Mammary epithelial cell (primary cell): ENCODE data around the gene KRT7.

Source experiments
- CTCF ChIP-seq, 2 donors: IDR thresholded peaks in 1 of 2; conservative IDR thresholded peaks in 1 of 2; 2 replicates each; pipeline ENCODE4 v1.5.1; 2011 to 2012; ENCODE audit warnings: inconsistent platforms in 2 of 2, low read length in 2 of 2, mild to moderate bottlenecking in 2 of 2, control low read depth in 1 of 2, low read depth in 1 of 2; ENCODE audit not compliant: insufficient read depth in 1 of 2; ENCODE audit errors: extremely low read depth in 1 of 2
- EZH2 ChIP-seq: IDR thresholded peaks from 2 replicates; pipeline ENCODE4 v1.6.1; 2012; ENCODE audit warnings: low read length, inconsistent platforms, borderline replicate concordance

- no peak for TF ChIP-seq CTCF (conservative IDR thresholded peaks at IDR 0.05 in 1 of 2, IDR thresholded peaks at IDR 0.05 in 1 of 2; ENCODE audit: extremely low read depth in 1 of 2, insufficient read depth in 1 of 2, low read depth in 1 of 2, low read length in 2 of 2)
- TF ChIP-seq EZH2: no peak
Measured at GRCh38 chr12:52201451-52201839, 31.6 kb upstream of the KRT7 start.
